H9 (cell line): ENCODE results near the gene KLHDC9. TPM values are rescaled to one million over a fixed set of nuclear protein-coding genes. Genes with fewer than 3 reads are reported as not detected.

ENCODE experiments used
- DNase-seq: peaks from one replicate; pipeline ENCODE4 v3.0.0-alpha.2; 2017
- H2AFZ ChIP-seq: one replicate; pipeline ENCODE4 v1.6.1; 2013; ENCODE audit warnings: mild to moderate bottlenecking, low read length, control low read depth, moderate library complexity
- H2AK5ac ChIP-seq: 2 replicates; pipeline ENCODE4 v1.6.1; 2013; ENCODE audit warnings: low read length, control low read depth, mixed read lengths; ENCODE audit not compliant: insufficient read length
- H2BK120ac ChIP-seq: one replicate; pipeline ENCODE4 v1.6.1; 2013; ENCODE audit warnings: low read depth, mild to moderate bottlenecking, low read length, control low read depth, inconsistent platforms; ENCODE audit not compliant: poor library complexity, severe bottlenecking
- H2BK12ac ChIP-seq: 2 replicates; pipeline ENCODE4 v1.6.1; 2013; ENCODE audit warnings: low read length, control low read depth, mixed read lengths, low read depth; ENCODE audit not compliant: insufficient read length
- H2BK15ac ChIP-seq: 2 replicates; pipeline ENCODE4 v1.6.1; 2013; ENCODE audit warnings: low read depth, low read length, control low read depth
- H2BK20ac ChIP-seq: one replicate; pipeline ENCODE4 v1.6.1; 2013; ENCODE audit warnings: low read depth, mild to moderate bottlenecking, low read length, control low read depth, inconsistent platforms; ENCODE audit not compliant: poor library complexity, severe bottlenecking
- H2BK5ac ChIP-seq: 2 replicates; pipeline ENCODE4 v1.6.1; 2013; ENCODE audit warnings: low read length, control low read depth, mixed read lengths; ENCODE audit not compliant: insufficient read length
- H3K14ac ChIP-seq: 2 replicates; pipeline ENCODE4 v1.6.1; 2013; ENCODE audit warnings: low read length, control low read depth; ENCODE audit not compliant: insufficient read depth
- H3K18ac ChIP-seq: 2 replicates; pipeline ENCODE4 v1.6.1; 2013; ENCODE audit warnings: low read depth, mild to moderate bottlenecking, mixed read lengths, low read length, control low read depth; ENCODE audit not compliant: insufficient read length
- H3K23ac ChIP-seq: 2 replicates; pipeline ENCODE4 v1.6.1; 2013; ENCODE audit warnings: low read length, control low read depth, mixed read lengths, low read depth; ENCODE audit not compliant: insufficient read length
- H3K23me2 ChIP-seq: 2 replicates; pipeline ENCODE4 v1.6.1; 2013; ENCODE audit warnings: low read depth, mild to moderate bottlenecking, mixed read lengths, low read length, control low read depth; ENCODE audit not compliant: insufficient read length, poor library complexity, severe bottlenecking
- H3K27ac ChIP-seq: 2 replicates; pipeline ENCODE4 v1.5.1; 2013; ENCODE audit warnings: low read length, control low read depth, mixed read lengths, low read depth; ENCODE audit not compliant: insufficient read length
- H3K27me3 ChIP-seq: 2 replicates; pipeline ENCODE4 v1.6.1; 2013; ENCODE audit warnings: low read length, control low read depth, inconsistent platforms; ENCODE audit not compliant: insufficient read depth
- H3K4ac ChIP-seq: 2 replicates; pipeline ENCODE4 v1.6.1; 2013; ENCODE audit warnings: low read depth, mild to moderate bottlenecking, control low read depth, inconsistent platforms, low read length, moderate library complexity
- H3K4me1 ChIP-seq: 2 replicates; pipeline ENCODE4 v1.6.1; 2013; ENCODE audit warnings: low read length, control low read depth, inconsistent platforms; ENCODE audit not compliant: insufficient read depth
- H3K4me2 ChIP-seq: 2 replicates; pipeline ENCODE4 v1.6.1; 2013; ENCODE audit warnings: low read length, control low read depth, mixed read lengths; ENCODE audit not compliant: insufficient read length, insufficient read depth
- H3K56ac ChIP-seq: 2 replicates; pipeline ENCODE4 v1.6.1; 2013; ENCODE audit warnings: low read depth, mild to moderate bottlenecking, mixed read lengths, low read length, control low read depth; ENCODE audit not compliant: insufficient read length
- H3K79me1 ChIP-seq: 2 replicates; pipeline ENCODE4 v1.6.1; 2013; ENCODE audit warnings: low read depth, mild to moderate bottlenecking, moderate library complexity, low read length, control low read depth, inconsistent platforms; ENCODE audit not compliant: insufficient read depth, poor library complexity, severe bottlenecking
- H3K79me2 ChIP-seq: 2 replicates; pipeline ENCODE4 v1.6.1; 2013; ENCODE audit warnings: low read length, control low read depth, inconsistent platforms; ENCODE audit not compliant: insufficient read depth
- H3K9ac ChIP-seq: 2 replicates; pipeline ENCODE4 v1.6.1; 2013; ENCODE audit warnings: low read length, control low read depth, mixed read lengths; ENCODE audit not compliant: insufficient read length; ENCODE audit errors: extremely low read depth
- H3K9me3 ChIP-seq: one replicate; pipeline ENCODE4 v1.6.1; 2013; ENCODE audit warnings: low read depth, low read length, inconsistent platforms; ENCODE audit not compliant: control insufficient read depth
- H3T11ph ChIP-seq: one replicate; pipeline ENCODE4 v1.6.1; 2013; ENCODE audit warnings: mild to moderate bottlenecking, low read length, control low read depth, inconsistent platforms
- H4K20me1 ChIP-seq: one replicate; pipeline ENCODE4 v1.6.1; 2013; ENCODE audit not compliant: control insufficient read depth, insufficient read length, insufficient read depth
- H4K5ac ChIP-seq: 2 replicates; pipeline ENCODE4 v1.6.1; 2013; ENCODE audit warnings: low read depth, mild to moderate bottlenecking, mixed read lengths, low read length, control low read depth; ENCODE audit not compliant: insufficient read length
- H4K8ac ChIP-seq: replicated peaks from 2 replicates; pipeline ENCODE4 v1.6.1; 2013; ENCODE audit warnings: low read length, control low read depth, mixed read lengths, low read depth; ENCODE audit not compliant: insufficient read length
- H4K91ac ChIP-seq: 2 replicates; pipeline ENCODE4 v1.6.1; 2013; ENCODE audit warnings: low read depth, mild to moderate bottlenecking, moderate library complexity, mixed read lengths, low read length, control low read depth; ENCODE audit not compliant: insufficient read length
- H3K27ac Mint-ChIP-seq, 3 experiments: 2 replicates in 2 of 3; 3 replicates in 1 of 3; pipeline ENCODE4 v1.8.0; 2020 to 2021; ENCODE audit warnings: mixed read lengths in 3 of 3, mild to moderate bottlenecking in 1 of 3, moderate library complexity in 1 of 3
- H3K27me3 Mint-ChIP-seq: 2 replicates; pipeline ENCODE4 v1.8.0; 2021; ENCODE audit warnings: low read depth, mild to moderate bottlenecking, moderate library complexity, mixed read lengths
- H3K36me3 Mint-ChIP-seq, 3 experiments: 2 replicates in 2 of 3; 3 replicates in 1 of 3; pipeline ENCODE4 v1.8.0; 2020 to 2021; ENCODE audit warnings: low read depth in 3 of 3, mixed read lengths in 3 of 3; ENCODE audit not compliant: insufficient read depth in 1 of 3
- H3K4me1 Mint-ChIP-seq, 2 experiments: 2 replicates each; pipeline ENCODE4 v1.8.0; 2020; ENCODE audit warnings: mixed read lengths in 2 of 2
- H3K4me3 Mint-ChIP-seq, 2 experiments: 2 replicates in 1 of 2; 3 replicates in 1 of 2; pipeline ENCODE4 v1.8.0; 2020 to 2021; ENCODE audit warnings: mild to moderate bottlenecking in 2 of 2, mixed read lengths in 2 of 2, moderate library complexity in 1 of 2
- H3K9me3 Mint-ChIP-seq, 2 experiments: 2 replicates in 1 of 2; 3 replicates in 1 of 2; pipeline ENCODE4 v1.8.0; 2020; ENCODE audit warnings: mild to moderate bottlenecking in 2 of 2, mixed read lengths in 2 of 2, moderate library complexity in 1 of 2
- CTCF ChIP-seq: fragments of 200-600 bp; sonication (generic); conservative IDR thresholded peaks from 3 replicates; pipeline ENCODE4 v1.8.0; 2021; ENCODE audit warnings: antibody characterized with exemption, mild to moderate bottlenecking
- WGBS: extraction: QIAGEN DNeasy Blood & Tissue Kit; methylation state at CpG from one replicate; pipeline ENCODE4 v1.1.7; 2013; ENCODE audit warnings: missing lambda C conversion rate, low lambda C conversion rate, mixed read lengths; ENCODE audit not compliant: insufficient read length; ENCODE audit errors: extremely low coverage; 5-methylcytosine and 5-hydroxymethylcytosine counted together
- total RNA-seq: library from RNA; stranded (reverse); gene quantifications from 2 replicates; pipeline ENCODE4 v1.2.1, GENCODE V29; 2021

Gene KLHDC9
- total RNA-seq, 1 experiment from 2014 or later: 6.6 TPM

- Histone ChIP-seq H2BK5ac (no peak overlapping the region), H3K56ac (no peak overlapping the region), H2AFZ (no peak overlapping the region), H3K79me2 (no peaks in the 10 kb centered on the region), H3K27me3 (no peaks in the 10 kb centered on the region), H4K8ac (no peak overlapping the region), H3K9me3 (no peaks in the 10 kb centered on the region), H3K23ac (no peak overlapping the region), H3K4ac (no peak overlapping the region), H4K91ac (no peak overlapping the region), H2AK5ac (no peak overlapping the region), H2BK15ac (no peak overlapping the region), H2BK20ac (no peak overlapping the region), H3K14ac (no peak overlapping the region), H3K4me1 (no peaks in the 10 kb centered on the region), H2BK120ac (no peak overlapping the region), H3K27ac (no peak overlapping the region), H3T11ph (no peak overlapping the region), H3K23me2 (peaks cover 10% of the 10 kb centered on the region), H3K79me1 (no peaks in the 10 kb centered on the region), H4K20me1 (no peaks in the 10 kb centered on the region), H2BK12ac (no peak overlapping the region), H3K9ac (no peak overlapping the region), H4K5ac (no peak overlapping the region), H3K18ac (no peak overlapping the region), H3K4me2 (no peak overlapping the region)
- H3K27me3 Mint-ChIP-seq: peaks cover 4% of the 10 kb centered on the region; the same call in 1 of the 2 replicates
- no peaks in the 10 kb centered on the region; a peak in 1 of 5 replicates for H3K9me3 Mint-ChIP-seq
- no peak for TF ChIP-seq CTCF
- H3K36me3 Mint-ChIP-seq: peaks cover 7 to 28% (median 23%) of the 10 kb centered on the region in 3 experiments
- H3K4me1 Mint-ChIP-seq: peaks cover 8 to 9% of the 10 kb centered on the region in 2 experiments
- no peak overlapping the region for H3K4me3 Mint-ChIP-seq
- DNase-seq: no peak
- no CpG with 5 or more reads among the region's 2 CpGs for WGBS
- no peak overlapping the region; a peak in 1 of 7 replicates for H3K27ac Mint-ChIP-seq
These were observed 2.4 kb downstream of the KLHDC9 start for GRCh38 chr1:161100556-161100955.
